Stimulated activated CD4-positive, alpha-beta T cell treated with anti-CD3 and anti-CD28 coated beads, Interleukin-2, amount 100 ng/mL, for 48 hours (primary cell): ENCODE data around the gene IL36A.

Experiments
- DNase-seq, 2 donors: peaks; one replicate each; pipeline ENCODE4 v3.0.0-alpha.2; 2020

IL36A gene, protein sequence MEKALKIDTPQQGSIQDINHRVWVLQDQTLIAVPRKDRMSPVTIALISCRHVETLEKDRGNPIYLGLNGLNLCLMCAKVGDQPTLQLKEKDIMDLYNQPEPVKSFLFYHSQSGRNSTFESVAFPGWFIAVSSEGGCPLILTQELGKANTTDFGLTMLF

DNA sequence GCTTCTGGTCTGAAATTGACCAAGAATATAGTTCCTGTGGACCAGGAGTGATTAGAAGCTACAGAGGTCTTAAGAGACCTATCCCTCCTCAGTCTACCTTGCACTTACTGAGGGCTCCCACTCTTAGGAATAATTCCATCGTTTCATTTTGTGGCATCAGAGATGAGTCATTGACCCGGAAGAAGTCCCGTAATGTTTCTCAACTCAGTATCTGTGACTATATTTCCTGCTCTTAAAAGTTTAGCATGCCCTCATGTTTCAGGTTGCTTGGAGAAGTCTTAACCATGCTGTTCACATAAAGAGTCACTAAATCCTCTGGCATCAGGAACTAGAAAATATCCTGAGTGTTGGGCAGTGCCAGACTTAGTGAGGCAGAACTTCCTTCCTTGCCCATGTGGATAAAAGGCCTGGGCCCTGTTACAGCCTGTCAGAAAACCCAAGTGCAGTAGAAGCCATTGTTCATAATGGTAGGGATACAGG, at the start of gene IL36A:
Gene IL36A, plus strand, starts transcription at position 430 of the 480 bp plus-strand sequence. CDS start 413 bp downstream, outside the sequence.
- no peak for DNase-seq

DNA sequence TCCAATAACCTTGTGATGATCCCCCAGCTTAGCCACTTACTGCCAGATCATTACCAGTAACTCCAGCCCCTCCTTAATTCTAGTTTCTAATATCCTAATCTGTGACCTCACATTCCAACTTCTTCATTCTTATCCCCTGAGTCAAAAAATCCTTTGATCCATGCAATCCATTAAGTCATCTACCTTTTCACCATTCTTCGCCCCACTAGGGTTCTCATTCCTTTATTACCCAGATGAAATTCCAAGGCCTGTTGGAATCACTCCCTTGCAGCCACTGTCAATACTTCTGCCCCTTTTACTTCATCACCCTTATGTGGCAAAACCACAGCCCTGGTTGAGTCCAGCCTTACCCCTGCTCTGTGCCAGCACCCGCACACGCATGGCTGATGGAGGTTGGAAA, 47.7 kb upstream of the IL36A start:
- no peak for DNase-seq

DNA sequence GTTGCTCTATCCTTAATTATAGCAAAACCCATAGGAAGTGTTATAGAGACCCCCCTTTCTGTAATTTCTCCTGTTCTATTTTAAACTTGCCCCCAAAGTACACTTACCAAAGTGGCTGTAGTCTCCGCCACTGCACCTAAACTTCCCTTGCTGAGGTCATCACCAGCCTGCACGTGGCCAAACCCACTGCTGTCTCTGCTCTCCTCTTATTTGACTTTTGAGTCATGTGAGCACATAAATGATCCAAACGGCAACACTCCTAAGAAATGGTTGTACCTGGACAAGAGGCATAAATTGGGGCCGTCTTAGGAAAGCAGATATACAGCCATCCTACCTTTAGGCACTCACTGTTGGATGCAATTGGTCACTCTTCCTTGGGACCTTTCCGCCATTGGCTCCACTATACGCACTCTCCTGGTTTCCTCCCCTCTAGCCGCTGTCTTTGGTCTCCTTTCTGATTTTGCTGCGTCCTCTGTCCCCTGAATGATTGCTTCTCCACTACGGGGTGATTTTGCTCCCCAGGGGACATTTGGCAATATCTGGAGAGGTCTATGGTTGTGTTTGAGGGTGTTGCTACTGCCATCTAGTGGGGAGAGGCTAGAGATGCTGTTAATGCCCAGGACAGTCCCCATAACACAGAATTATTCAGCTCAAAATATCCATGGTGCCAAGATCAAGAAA, 46.7 kb upstream of the IL36A start:
- DNase-seq: peak; percentile 15 to 32

DNA sequence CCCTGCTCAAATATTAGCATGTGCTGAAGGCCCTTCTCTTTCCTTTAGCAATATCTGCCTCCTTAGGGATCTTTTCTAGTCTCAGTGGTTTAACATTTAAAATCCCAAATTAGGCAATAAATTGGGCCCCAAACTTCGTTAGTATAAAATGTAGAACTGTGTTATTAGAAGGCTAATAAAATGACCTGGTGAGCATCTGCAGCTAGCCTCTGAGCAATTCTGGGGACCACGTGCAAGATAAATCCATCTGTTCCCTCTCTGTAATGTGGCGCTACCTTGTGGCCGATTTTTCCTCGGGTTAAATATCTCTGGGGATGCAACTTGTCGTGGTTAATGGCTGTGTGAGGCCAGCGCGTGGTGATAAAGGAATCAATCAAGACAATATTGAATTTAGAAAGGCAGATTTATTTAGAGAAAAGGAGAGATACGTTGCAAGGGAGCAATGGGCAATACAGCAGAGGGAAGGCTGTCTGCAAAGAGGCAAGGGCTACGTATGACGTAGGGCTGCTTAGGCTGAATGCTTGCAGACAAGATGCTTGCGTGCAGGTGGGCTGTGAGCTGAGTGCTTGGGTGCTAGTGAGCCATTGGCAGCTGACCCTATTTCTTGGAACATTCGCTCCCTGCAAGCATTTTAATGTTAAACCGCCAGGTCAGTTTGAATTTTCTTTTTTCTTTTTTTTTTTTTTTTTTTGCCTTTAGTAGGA, 46.0 kb upstream of the IL36A start:
- no peak for DNase-seq

DNA sequence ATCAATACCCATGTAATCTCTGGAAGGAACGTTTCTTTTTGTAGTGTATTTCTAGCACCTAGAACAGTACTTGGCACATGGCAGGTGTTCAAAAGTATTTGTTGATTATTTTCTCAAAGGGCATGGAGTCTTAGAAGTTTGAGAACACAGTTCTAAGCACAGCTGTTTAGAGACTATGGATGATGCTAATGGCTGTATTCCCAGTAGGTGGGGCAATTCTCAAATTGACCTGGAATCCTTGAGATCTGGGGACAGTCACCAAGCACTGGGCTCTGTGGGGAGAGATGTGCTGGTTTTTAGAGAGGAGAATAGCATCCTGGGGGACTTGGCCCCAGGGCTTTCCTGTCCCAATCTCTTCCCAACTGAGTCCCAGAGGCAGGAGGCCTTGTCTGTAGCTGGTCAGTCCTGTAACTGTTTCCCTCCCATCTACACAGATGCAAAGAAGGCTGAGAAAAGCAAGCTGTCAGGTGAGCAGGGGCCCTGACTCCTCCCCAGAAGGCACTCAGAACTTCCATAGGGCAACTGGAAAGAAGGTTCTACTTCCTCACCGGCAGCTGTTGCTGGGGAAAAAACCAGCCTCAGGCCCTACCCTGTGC, 44.9 kb upstream of the IL36A start:
- DNase-seq: no peak

DNA sequence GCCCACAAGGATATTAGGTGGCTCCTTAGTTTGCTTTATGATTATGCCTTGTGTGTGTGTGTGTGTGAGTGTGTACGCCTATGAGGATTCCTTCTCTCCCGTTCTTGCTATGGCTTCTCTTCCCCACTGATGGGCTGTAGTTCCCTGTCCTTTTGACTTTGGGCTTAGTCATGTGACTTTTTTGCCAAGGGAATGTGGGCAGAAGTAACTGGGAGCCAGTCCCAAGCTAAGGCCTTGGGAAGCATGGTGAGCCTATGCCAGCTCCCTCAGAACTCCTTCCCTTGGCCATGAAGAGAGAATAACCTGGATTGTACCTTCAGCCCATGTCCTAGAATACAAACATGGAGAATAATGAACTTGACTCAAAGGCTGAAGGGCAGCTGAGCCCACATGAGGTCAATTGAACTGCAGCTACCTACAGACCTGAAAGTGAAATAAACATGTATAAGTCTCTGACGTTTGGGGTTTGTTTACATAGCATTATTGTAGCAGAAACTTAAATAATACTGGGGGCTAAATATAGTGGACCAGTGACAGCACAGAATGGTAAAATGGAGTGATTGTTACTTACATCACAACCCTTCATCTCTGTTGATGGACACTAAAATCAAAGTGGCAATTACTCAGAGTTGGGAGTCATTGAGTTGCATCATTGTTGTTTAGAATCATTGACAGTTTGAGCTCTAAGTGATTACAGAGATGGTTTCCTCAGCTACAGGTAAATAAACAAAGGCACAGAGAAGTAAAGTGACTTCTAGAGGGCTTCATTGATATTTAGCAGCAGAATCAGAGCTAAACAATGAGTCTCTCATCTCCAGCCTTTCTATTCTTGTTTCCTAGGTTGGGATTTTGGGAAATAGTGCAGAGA, 42.7 kb upstream of the IL36A start:
- no peak for DNase-seq

DNA sequence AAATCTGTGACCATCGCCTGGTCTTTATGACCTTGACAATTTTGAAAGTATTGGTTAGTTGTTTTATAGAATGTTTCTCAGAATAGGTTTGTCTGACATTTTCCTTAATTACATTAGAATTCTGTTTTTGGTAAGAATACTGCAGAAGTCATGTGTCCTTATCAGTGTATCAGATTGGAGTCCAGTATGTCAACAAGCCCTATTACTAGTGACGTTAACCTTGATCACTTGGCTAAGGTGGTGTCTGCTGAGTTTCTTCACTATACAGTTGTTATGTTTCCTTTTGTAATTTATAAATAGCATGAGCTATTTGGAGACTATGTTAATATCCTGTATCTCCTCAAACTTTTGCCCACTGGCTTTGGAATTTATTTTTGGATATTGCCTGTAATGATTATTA, 38.2 kb upstream of the IL36A start:
- DNase-seq: no peak

DNA sequence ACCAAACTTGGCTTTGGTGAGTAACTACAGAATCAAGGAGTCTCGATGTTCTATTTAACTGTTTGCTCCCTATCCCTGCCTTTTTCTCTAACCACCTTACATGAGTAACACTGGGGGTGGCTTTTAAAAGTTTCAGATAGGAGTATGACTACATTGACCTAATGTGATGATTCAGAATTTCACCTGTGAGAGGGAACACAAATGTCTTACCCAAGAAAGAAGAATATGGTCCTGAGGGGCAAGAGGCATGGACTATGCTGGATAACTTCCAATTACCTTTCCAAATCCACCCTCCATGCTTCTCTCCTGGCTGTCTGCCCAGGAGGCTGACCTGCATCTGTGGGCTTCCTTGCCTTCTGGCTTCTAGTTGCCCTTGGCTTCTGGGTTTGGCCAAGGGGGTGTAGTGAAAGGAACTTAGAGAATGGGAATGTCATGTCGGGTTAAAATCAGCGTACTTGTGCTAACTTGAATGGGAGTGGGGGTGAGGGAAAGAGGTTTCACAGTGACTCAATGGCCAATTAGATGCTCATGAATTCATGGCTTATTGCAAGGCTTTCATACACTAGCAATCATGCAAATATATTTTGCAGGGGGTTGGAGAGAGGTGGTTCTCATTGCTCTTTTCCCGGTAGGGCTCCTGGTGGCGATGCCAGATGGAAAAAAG, 32.7 kb upstream of the IL36A start:
- no peak for DNase-seq

DNA sequence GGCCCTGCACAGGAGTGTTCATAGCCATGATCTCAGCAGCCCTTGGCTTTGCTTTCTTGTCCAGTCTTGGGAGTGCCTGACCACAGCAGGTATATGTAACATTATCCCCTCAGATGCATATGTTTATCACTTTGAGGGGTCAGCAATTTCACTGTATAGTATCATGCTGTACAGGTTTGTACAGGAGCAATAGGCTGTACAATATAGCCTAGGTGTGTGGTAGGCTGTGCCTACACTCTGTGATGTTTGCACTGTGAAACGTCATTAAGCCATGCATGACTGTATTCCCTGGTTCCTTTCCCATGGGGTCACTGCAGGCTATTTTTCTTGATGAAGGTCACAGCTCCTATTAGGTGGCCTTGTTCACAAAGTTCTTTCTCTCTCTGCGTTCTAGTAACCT, 32.1 kb upstream of the IL36A start:
- DNase-seq: no peak

DNA sequence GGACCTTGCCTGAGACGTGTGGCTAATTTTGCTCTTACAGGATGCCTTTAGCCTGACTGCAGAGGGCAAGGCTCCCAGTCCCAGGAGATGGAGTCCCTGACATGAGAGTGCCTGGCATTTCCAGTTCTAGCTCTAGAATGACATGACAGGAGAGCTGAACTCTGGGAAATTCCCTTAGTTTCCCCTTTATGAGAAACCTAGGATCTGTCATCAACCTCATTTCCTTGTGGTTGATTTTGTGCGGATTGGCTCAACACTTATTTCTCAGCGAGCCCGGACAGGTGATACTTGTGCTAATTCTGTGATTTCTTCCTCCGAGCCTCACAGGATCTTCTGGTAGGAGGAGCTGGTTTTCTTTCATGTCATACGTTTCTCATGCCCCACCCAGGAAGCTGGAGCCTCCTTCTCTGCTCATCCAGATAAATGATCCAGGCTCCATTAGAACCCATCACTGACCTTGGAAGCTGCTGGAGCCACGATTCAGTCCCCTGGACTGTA, 27.7 kb upstream of the IL36A start, which contains the start of gene IL36G:
Gene IL36G, plus strand, starts transcription at position 448 of the 498 bp plus-strand sequence. CDS start 633 bp downstream, outside the sequence.
- no peak for DNase-seq

DNA sequence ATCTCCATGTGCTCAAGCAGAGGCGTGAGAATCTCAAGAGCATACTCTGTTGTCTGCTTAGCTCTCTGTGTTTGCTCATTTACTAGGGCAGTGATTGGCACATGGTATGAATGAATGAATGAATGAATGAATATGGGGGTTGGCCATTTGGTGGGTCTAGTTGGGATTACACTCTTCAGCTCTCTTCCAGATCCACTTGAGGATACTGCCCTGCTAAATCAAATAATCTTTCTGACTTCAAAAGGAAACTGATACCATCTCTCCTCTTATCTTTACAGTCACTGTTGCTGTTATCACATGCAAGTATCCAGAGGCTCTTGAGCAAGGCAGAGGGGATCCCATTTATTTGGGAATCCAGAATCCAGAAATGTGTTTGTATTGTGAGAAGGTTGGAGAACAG, 25.5 kb upstream of the IL36A start:
- DNase-seq: no peak

DNA sequence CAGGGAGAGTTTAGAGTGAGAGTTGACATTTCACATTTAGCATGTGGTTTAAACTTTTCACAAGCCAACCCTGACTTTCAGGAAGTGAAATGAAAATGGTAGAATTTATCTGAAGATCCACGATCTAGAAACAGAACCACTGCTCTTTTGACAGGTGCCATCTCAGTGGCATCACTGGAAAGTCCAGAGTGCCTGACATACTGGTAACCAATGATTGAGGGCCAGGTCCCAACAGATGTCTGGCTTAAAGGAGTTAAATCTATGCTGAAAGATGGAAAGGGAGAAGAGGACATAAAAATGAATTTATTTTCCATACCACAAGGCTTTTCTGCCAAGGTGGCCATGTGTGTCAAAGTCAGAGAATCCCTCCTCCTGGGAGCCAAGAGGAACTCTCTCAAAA, 24.7 kb upstream of the IL36A start:
- DNase-seq: no peak

DNA sequence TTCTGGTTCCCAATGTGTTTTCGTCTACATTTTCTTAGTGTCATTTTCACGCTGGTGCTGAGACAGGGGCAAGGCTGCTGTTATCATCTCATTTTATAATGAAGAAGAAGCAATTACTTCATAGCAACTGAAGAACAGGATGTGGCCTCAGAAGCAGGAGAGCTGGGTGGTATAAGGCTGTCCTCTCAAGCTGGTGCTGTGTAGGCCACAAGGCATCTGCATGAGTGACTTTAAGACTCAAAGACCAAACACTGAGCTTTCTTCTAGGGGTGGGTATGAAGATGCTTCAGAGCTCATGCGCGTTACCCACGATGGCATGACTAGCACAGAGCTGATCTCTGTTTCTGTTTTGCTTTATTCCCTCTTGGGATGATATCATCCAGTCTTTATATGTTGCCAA, 20.2 kb upstream of the IL36A start:
- DNase-seq: no peak

DNA sequence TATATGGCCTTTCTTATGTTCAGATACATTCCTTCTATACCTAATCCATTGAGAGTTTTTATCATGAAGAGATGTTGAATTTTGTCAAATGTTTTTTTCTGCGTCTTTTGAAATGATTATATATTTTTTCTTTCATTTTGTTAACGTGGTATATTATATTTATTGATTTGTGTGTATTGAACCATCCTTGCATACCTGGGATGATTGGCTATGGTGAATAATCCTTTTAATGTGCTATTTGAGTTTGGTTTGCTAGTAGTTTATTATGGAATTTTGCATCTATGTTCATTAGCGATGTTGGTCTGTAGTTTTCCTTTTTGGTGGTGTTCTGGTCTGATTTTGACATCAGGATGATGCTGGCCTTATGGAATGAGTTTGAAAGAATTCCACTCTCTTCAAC, 15.6 kb upstream of the IL36A start:
- no peak for DNase-seq

DNA sequence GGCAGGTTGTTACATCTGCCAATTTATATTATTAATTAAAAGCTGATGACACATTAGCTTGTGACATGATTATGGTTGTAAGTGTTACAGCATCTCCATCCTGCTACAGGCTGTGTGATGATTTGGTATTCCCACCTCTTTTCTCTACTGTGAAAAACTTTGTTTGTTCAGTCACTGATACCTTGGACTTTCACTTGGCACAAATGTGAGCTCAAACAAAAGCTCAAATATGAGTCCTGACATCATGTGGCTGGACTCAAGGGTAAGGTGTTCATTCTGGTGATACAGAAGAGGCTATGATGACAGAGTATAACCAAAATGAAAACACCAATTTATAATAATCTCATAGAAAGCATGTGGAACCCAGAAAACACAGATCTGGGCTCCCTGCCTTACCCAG, 11.4 kb upstream of the IL36A start:
- DNase-seq: no peak

DNA sequence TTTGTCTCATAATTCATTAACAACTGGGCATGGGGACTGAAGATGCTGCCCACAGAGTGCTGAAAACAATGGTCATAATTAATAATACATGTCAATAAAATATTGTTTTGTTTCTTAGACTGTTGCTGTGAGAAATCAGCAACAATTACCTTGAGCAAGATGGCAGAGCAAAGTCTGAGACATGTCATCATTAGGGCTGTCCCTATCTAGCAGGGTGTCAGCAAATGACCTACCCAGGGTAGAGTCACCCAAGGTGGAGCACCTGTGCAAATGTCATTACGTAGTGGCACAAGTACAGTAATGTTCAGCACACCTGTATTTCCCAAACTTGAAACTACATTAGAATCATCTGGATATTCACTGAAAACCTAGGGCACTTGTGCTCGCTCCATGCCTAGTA, 10.6 kb upstream of the IL36A start:
- DNase-seq: no peak

DNA sequence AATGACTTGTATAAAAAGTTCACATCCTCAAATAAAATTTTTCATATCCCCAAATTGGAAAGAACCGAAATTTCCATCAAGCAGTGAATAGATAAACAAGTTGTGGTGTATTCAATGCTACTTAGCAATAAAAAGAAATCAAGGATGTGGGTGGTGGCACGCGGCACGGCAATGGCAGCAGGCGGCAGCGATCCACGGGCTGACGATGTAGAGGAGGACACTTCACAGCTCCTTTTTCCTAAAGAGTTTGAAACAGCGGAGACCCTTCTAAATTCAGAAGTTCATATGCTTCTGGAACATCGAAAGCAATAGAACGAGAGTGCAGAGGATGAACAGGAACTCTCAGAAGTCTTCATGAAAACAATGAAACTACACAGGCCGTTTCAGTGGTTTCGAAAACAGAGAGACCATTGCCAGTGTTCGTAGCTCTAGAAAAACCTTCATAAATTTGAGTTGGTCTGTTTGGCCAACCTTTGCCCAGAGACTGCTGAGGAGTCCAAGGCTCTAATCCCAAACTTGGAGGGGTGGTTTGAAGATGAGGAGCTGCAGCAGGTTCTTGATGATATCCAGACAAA, 9.8 kb upstream of the IL36A start:
- DNase-seq: no peak

DNA sequence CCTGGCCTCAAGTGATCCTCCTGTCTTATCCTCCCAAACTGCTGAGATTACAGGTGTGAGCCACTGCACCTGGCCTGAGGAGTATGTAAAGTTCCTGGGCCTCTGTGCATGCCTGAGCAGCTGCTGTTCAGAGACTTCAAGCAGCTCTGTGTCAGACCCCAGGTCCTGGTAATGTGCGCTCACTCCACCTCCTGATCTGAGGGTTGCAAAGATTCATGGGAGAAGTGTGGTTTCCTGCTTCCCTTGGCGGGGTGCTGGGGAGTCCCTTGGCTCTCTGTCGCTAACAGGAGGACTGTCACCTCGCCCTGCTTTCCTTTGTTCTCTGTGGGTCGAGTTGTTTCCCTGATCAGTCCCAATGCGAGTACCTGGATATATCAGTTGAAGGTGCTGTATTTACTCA, 8.6 kb upstream of the IL36A start:
- peak; percentile 24 to 46 for DNase-seq

DNA sequence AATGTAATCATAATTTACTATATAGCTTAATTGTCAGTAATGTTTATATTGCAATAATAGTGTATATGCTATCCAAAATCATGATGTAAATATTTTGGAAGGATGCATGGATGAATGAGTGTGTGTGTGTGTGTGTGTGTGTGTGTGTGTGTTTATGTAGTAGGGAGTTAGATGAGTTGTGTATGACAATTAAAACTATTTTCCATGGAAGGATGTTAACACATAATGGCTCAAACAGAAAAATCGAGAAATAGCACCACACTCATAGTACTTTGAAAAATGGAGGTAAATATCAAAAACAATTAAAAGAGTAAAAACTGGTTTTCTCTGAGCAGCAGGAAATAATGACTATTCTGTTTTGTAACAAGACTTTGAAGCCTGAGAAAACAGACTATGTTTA, 8.1 kb upstream of the IL36A start:
- DNase-seq: no peak

DNA sequence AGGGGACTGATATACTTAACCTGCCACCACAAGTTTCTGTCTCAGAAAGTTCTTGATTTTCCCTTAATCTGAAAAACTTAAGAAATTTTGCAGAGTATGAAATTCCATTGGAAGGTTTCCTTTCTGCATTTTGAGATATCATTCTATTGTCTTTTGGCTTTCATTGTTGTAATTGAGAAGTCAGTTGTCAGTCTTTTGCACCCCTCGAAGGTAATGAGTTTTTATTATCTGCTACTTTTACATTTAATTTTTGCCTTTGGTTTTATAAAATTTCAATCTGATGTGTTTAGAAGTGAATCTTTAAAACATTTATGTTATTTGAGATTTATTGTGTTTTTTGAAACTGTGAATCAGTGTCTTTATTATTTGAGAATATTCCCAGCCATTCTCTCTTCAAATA, 4.8 kb upstream of the IL36A start:
- DNase-seq: no peak

DNA sequence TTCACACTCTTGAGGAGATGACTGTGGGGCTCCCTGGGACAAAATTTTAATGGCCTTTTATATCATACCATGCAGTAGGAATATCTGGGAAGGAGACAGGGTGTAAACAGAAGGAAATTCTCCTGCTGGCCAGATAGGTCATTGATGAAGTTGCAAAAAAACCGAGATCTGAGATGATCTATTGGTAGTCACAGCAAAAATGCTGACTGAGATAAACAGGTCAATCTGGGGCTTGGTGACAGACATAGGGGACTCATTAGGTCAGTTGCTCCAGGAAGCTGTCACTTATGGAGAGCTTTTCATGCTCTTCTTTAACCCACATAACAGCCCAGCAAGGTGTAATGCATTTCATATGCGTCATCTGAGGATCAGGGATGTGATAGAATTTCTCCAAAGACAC, 2.6 kb upstream of the IL36A start:
- no peak for DNase-seq

DNA sequence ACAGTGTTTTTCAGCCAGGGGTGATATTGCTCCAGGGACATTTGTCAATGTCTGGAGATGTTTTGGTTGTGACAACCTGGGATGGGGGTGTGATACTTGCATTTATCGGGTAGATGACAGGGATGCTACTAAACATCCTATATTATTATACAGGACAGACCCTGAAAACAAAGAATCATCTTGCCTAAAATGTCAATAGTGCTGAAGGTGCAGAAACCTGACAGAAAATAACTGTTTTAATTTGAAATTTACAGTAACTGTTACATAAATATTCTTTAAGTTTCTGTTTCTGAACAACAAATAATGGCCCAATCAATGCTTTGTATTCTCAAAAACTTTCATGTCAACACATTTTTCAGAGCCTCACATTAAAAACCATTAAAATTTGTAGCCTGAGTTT, 2.0 kb downstream of the IL36A start:
- DNase-seq: no peak
